HCT116 (cell line): ENCODE measurements around the gene TP63. TPM values are rescaled to one million over a fixed set of nuclear protein-coding genes. Genes with fewer than 3 reads are reported as not detected.

Experiments
- ATAC-seq: fragments of 200-7000 bp; cut with Tn5 transposase; 2 replicates; pipeline ENCODE4 v1.9.1; 2020; ENCODE audit warnings: mild to moderate bottlenecking, moderate library complexity
- BruUV-seq: library from RNA; stranded (reverse); fragments of 400-500 nt; replicated peaks from 2 replicates; lab custom pipeline; 2021; lab: Mats Ljungman, UMichigan
- CTCF ChIA-PET: fragments of 300-600 bp; sonication (Branson Sonifier 250); formaldehyde crosslinking; loops from one replicate; lab custom pipeline; 2021; ENCODE audit warnings: antibody characterized with exemption; lab: Charles Lee
- POLR2A ChIA-PET: fragments of 300-600, 350-600 bp; sonication (Branson Sonifier 250); formaldehyde crosslinking; loops from one replicate; lab custom pipeline; 2021; ENCODE audit warnings: antibody characterized with exemption; lab: Charles Lee
- RAD21 ChIA-PET, 2 experiments: fragments of 300-600 bp; sonication (Branson Sonifier 250); formaldehyde crosslinking; loops; one replicate each; lab custom pipeline; 2023; ENCODE audit warnings: low total read pairs in 2 of 2; ENCODE audit not compliant: uncharacterized antibody in 2 of 2, unreplicated experiment in 2 of 2, low non-redundant PET in 1 of 2; lab: Charles Lee
- DNase-seq: peaks from one replicate; pipeline ENCODE4 v3.0.0-alpha.2; 2010; ENCODE audit warnings: low read depth, low spot score
- H2AFZ ChIP-seq: fragments of 200-600 bp; shearing (Covaris generic), sonication (generic); 2 replicates; pipeline ENCODE4 v1.6.1; 2017; ENCODE audit warnings: low read depth, mixed run types, mixed read lengths, antibody characterized with exemption, low read length; ENCODE audit not compliant: poor library complexity, severe bottlenecking
- H3K27ac ChIP-seq: 2 replicates; pipeline ENCODE4 v1.5.1; 2012; ENCODE audit warnings: low read depth, low read length
- H3K27me3 ChIP-seq: fragments of 200-600 bp; sonication (generic); 2 replicates; pipeline ENCODE4 v1.6.1; 2016; ENCODE audit warnings: mixed run types, low read length, mixed read lengths; ENCODE audit not compliant: insufficient read depth
- H3K36me3 ChIP-seq, 2 experiments: fragments of 200-500 bp in 1 of 2; fragments of 200-600 bp in 1 of 2; sonication (Bioruptor generic) in 1 of 2; sonication (generic) in 1 of 2; 2 replicates each; pipeline versions ENCODE4 v1.5.1 to v1.6.1; 2014 to 2016; ENCODE audit warnings: low read length in 2 of 2, inconsistent platforms in 1 of 2, mixed read lengths in 1 of 2, mixed run types in 1 of 2; ENCODE audit not compliant: insufficient read depth in 2 of 2, control insufficient read depth in 1 of 2
- H3K4me1 ChIP-seq, 2 experiments: fragments of 200-600 bp in 1 of 2; sonication (generic) in 1 of 2; 2 replicates each; pipeline versions ENCODE4 v1.5.1 to v1.6.1; 2012 to 2017; ENCODE audit warnings: low read length in 2 of 2, inconsistent platforms in 1 of 2, mild to moderate bottlenecking in 1 of 2, mixed read lengths in 1 of 2, mixed run types in 1 of 2, moderate library complexity in 1 of 2; ENCODE audit not compliant: insufficient read depth in 2 of 2, control insufficient read depth in 1 of 2
- H3K4me2 ChIP-seq: fragments of 200-600 bp; sonication (generic); 2 replicates; pipeline ENCODE4 v1.6.1; 2017; ENCODE audit warnings: mixed run types, low read length, mixed read lengths
- H3K4me3 ChIP-seq, 2 experiments: fragments of 200-600 bp in 1 of 2; sonication (generic) in 1 of 2; replicated peaks in 1 of 2; 2 replicates each; pipeline ENCODE4 v1.5.1; 2011 to 2016; ENCODE audit warnings: low read length in 2 of 2, control low read depth in 1 of 2, low read depth in 1 of 2, mild to moderate bottlenecking in 1 of 2, mixed read lengths in 1 of 2, mixed run types in 1 of 2
- H3K79me2 ChIP-seq: fragments of 200-600 bp; sonication (generic); 2 replicates; pipeline ENCODE4 v1.6.1; 2017; ENCODE audit warnings: mild to moderate bottlenecking, mixed run types, low read length, moderate library complexity, mixed read lengths; ENCODE audit not compliant: insufficient read depth
- H3K9ac ChIP-seq: fragments of 200-600 bp; sonication (generic); 2 replicates; pipeline ENCODE4 v1.6.1; 2016; ENCODE audit warnings: low read length, mixed read lengths
- H3K9me2 ChIP-seq: fragments of 200-600 bp; sonication (generic), shearing (Covaris generic); 2 replicates; pipeline ENCODE4 v1.6.1; 2017; ENCODE audit warnings: mixed run types, mild to moderate bottlenecking, moderate library complexity; ENCODE audit not compliant: insufficient read depth
- H3K9me3 ChIP-seq, 2 experiments: fragments of 200-500 bp in 1 of 2; fragments of 200-600 bp in 1 of 2; sonication (Bioruptor generic) in 1 of 2; sonication (generic) in 1 of 2; 2 replicates each; pipeline ENCODE4 v1.6.1; 2014 to 2017; ENCODE audit warnings: low read length in 2 of 2, mixed read lengths in 2 of 2, inconsistent platforms in 1 of 2, low read depth in 1 of 2, mild to moderate bottlenecking in 1 of 2, mixed run types in 1 of 2, moderate library complexity in 1 of 2; ENCODE audit not compliant: control insufficient read depth in 1 of 2, insufficient read depth in 1 of 2
- H4K20me1 ChIP-seq: fragments of 200-600 bp; sonication (generic), shearing (Covaris generic); 2 replicates; pipeline ENCODE4 v1.6.1; 2017; ENCODE audit warnings: mixed run types, mild to moderate bottlenecking, moderate library complexity; ENCODE audit not compliant: insufficient read depth
- CBX3 ChIP-seq: IDR thresholded peaks from 2 replicates; pipeline ENCODE4 v1.6.1; 2012; ENCODE audit warnings: low read depth
- CEBPB ChIP-seq: IDR thresholded peaks from 2 replicates; pipeline ENCODE4 v1.6.1; 2012; ENCODE audit warnings: low read depth
- CTCF ChIP-seq, 3 experiments: fragments of 200-600 bp in 1 of 3; sonication (generic) in 1 of 3; IDR thresholded peaks in 2 of 3; conservative IDR thresholded peaks in 1 of 3; 2 replicates each; pipeline ENCODE4 v1.5.1; 2012 to 2017; ENCODE audit warnings: low read depth in 2 of 3, low read length in 2 of 3, antibody characterized with exemption in 1 of 3, borderline replicate concordance in 1 of 3, control low read depth in 1 of 3, mild to moderate bottlenecking in 1 of 3, mixed read lengths in 1 of 3, mixed run types in 1 of 3, moderate library complexity in 1 of 3; ENCODE audit not compliant: insufficient read depth in 1 of 3
- EGR1 ChIP-seq: IDR thresholded peaks from 2 replicates; pipeline ENCODE4 v1.6.1; 2012; ENCODE audit warnings: low read depth
- EZH2phosphoT487 ChIP-seq: fragments of 200-600 bp; IDR thresholded peaks from 2 replicates; pipeline ENCODE4 v1.6.1; 2018; ENCODE audit warnings: antibody characterized with exemption, borderline replicate concordance
- MAX ChIP-seq: IDR thresholded peaks from 2 replicates; pipeline ENCODE4 v1.6.1; 2012
- POLR2A ChIP-seq: IDR thresholded peaks from 2 replicates; pipeline ENCODE4 v1.7.0; 2011; ENCODE audit warnings: borderline replicate concordance; ENCODE audit not compliant: insufficient read depth, insufficient read length; ENCODE audit errors: extremely low read depth
- POLR2AphosphoS5 ChIP-seq: IDR thresholded peaks from 2 replicates; pipeline ENCODE4 v1.6.1; 2011; ENCODE audit warnings: mild to moderate bottlenecking, low read depth, low read length, moderate library complexity
- TCF7L2 ChIP-seq: IDR thresholded peaks from 2 replicates; pipeline ENCODE4 v1.7.0; 2011; ENCODE audit warnings: borderline replicate concordance, inconsistent platforms; ENCODE audit not compliant: insufficient read depth, insufficient read length; ENCODE audit errors: extremely low read depth
- YY1 ChIP-seq: IDR thresholded peaks from 2 replicates; pipeline ENCODE4 v1.6.1; 2011; ENCODE audit warnings: low read length, low read depth, moderate library complexity, mild to moderate bottlenecking; ENCODE audit not compliant: insufficient replicate concordance; ENCODE audit errors: extremely low read depth
- ZBTB33 ChIP-seq: IDR thresholded peaks from 2 replicates; pipeline ENCODE4 v1.6.1; 2011; ENCODE audit warnings: mild to moderate bottlenecking, low read length, moderate library complexity; ENCODE audit not compliant: insufficient replicate concordance; ENCODE audit errors: extremely low read depth
- ZFX ChIP-seq: fragments of 450-650 bp; IDR thresholded peaks from 2 replicates; pipeline ENCODE4 v1.6.1; 2017
- intact Hi-C: fragments of 100-400 bp; cut with micrococcal nuclease; formaldehyde crosslinking; loops from 2 replicates; pipeline ENCODE4 v1.10.0; 2022
- total RNA-seq: library from RNA; stranded (reverse); gene quantifications from one replicate; pipeline ENCODE4 v1.2.1, GENCODE V29; 2021; ENCODE audit not compliant: unreplicated experiment
- TF ChIP-seq, protein P1 (sequence below): IDR thresholded peaks from 2 replicates; pipeline ENCODE4 v1.6.1; 2012; ENCODE audit warnings: low read depth
- TF ChIP-seq, protein P2 (sequence below): IDR thresholded peaks from 2 replicates; pipeline ENCODE4 v1.6.1; 2012

Gene TP63
- total RNA-seq, 1 experiment from 2014 or later = not detected

DNA sequence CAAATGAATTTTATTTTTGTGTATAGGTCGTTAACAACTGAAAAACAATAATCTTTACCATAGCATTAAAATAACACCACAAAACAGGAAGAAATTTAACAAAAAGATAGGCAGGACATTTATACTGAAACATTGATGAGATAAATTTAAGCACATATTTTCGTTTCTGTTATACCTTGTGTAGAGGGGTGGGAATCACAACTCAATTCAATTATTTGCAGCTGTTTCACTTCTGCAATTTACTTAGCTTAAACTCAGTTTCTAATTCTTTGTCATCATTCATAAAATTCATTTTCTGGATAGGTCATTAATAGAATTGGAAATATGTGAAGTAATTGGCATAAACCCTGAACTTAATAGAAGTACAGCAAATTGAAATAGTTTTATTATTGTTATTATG is 42.3 kb downstream of the TP63 start:
- CTCF ChIA-PET = no interaction called here

More for the DNA sequence above, 42.3 kb downstream of the TP63 start:
- no peaks in the 10 kb centered on the region for H4K20me1 ChIP-seq
- H3K79me2 ChIP-seq = no peaks in the 10 kb centered on the region
- POLR2A ChIA-PET = no interaction called here
- BruUV-seq = no TSS peak
- intact Hi-C loops = no loop called here
- no peaks in the 10 kb centered on the region for H3K9me3 ChIP-seq
- DNase-seq (no peak), ATAC-seq (no peak)
- H3K4me3 ChIP-seq = no peak overlapping the region
- H3K36me3 ChIP-seq = no peaks in the 10 kb centered on the region
- H3K27me3 ChIP-seq = no peaks in the 10 kb centered on the region
- TF ChIP-seq MAX (no peak), CBX3 (no peak), EZH2phosphoT487 (no peak), POLR2AphosphoS5 (no peak), CEBPB (no peak), ZFX (no peak), ZBTB33 (no peak), POLR2A (no peak), TCF7L2 (no peak), YY1 (no peak), EGR1 (no peak), CTCF (IDR thresholded peaks at IDR 0.05 in 2 of 3, conservative IDR thresholded peaks at IDR 0.05 in 1 of 3; ENCODE audit: borderline replicate concordance in 1 of 3, insufficient read depth in 1 of 3, low read depth in 2 of 3, low read length in 2 of 3) (no peak)
- TF ChIP-seq, protein P1, sequence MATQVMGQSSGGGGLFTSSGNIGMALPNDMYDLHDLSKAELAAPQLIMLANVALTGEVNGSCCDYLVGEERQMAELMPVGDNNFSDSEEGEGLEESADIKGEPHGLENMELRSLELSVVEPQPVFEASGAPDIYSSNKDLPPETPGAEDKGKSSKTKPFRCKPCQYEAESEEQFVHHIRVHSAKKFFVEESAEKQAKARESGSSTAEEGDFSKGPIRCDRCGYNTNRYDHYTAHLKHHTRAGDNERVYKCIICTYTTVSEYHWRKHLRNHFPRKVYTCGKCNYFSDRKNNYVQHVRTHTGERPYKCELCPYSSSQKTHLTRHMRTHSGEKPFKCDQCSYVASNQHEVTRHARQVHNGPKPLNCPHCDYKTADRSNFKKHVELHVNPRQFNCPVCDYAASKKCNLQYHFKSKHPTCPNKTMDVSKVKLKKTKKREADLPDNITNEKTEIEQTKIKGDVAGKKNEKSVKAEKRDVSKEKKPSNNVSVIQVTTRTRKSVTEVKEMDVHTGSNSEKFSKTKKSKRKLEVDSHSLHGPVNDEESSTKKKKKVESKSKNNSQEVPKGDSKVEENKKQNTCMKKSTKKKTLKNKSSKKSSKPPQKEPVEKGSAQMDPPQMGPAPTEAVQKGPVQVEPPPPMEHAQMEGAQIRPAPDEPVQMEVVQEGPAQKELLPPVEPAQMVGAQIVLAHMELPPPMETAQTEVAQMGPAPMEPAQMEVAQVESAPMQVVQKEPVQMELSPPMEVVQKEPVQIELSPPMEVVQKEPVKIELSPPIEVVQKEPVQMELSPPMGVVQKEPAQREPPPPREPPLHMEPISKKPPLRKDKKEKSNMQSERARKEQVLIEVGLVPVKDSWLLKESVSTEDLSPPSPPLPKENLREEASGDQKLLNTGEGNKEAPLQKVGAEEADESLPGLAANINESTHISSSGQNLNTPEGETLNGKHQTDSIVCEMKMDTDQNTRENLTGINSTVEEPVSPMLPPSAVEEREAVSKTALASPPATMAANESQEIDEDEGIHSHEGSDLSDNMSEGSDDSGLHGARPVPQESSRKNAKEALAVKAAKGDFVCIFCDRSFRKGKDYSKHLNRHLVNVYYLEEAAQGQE = no peak
- TF ChIP-seq, protein P2, sequence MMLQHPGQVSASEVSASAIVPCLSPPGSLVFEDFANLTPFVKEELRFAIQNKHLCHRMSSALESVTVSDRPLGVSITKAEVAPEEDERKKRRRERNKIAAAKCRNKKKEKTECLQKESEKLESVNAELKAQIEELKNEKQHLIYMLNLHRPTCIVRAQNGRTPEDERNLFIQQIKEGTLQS = no peak
- TF ChIP-seq, all 23 proteins: peak for 0
- H3K4me2 ChIP-seq = no peak overlapping the region
- RAD21 ChIA-PET = no interaction called here
- no peaks in the 10 kb centered on the region for H3K9me2 ChIP-seq
- H3K4me1 ChIP-seq = no peaks in the 10 kb centered on the region
- H2AFZ ChIP-seq = no peak overlapping the region
- H3K27ac ChIP-seq = no peak overlapping the region
- H3K9ac ChIP-seq = no peak overlapping the region
